Neural cell (in vitro differentiated cells): Measurements from ENCODE around the gene MRPL28. TPM values are rescaled to one million over a fixed set of nuclear protein-coding genes. Genes with fewer than 3 reads are reported as not detected.
"Not testable (repeated sequence)": the region's sequence is repeated elsewhere in the genome, so short reads cannot be mapped to it uniquely, and the experiment has no call there.

ENCODE experiments used
- H2AFZ ChIP-seq: fragments of 200-600, 300-800 bp; sonication (generic), shearing (Covaris generic); 2 replicates; pipeline ENCODE4 v1.6.0; 2014; ENCODE audit warnings: low read depth, mild to moderate bottlenecking, antibody characterized with exemption, low read length, moderate library complexity
- H3F3A ChIP-seq: fragments of 200-600 bp; shearing (Covaris generic); 2 replicates; pipeline ENCODE4 v1.6.1; 2016; ENCODE audit warnings: mild to moderate bottlenecking, moderate library complexity, mixed read lengths, antibody characterized with exemption, low read length; ENCODE audit not compliant: insufficient read depth, poor library complexity, severe bottlenecking
- H3K27ac ChIP-seq: fragments of 200-600, 300-800 bp; sonication (generic), shearing (Covaris generic); 2 replicates; pipeline ENCODE4 v1.5.1; 2014; ENCODE audit warnings: mild to moderate bottlenecking, low read length, moderate library complexity
- H3K27me3 ChIP-seq: fragments of 300-800, 200-600 bp; sonication (generic), shearing (Covaris generic); 2 replicates; pipeline ENCODE4 v1.6.0; 2014; ENCODE audit warnings: mild to moderate bottlenecking, low read depth, low read length, moderate library complexity; ENCODE audit not compliant: insufficient read depth
- H3K36me3 ChIP-seq: fragments of 300-800, 200-600 bp; sonication (generic), shearing (Covaris generic); 2 replicates; pipeline ENCODE4 v1.5.1; 2014; ENCODE audit warnings: mild to moderate bottlenecking, antibody characterized with exemption, low read length, moderate library complexity; ENCODE audit not compliant: insufficient read depth
- H3K4me2 ChIP-seq: fragments of 300-800, 200-600 bp; sonication (generic), shearing (Covaris generic); 2 replicates; pipeline ENCODE4 v1.6.0; 2014; ENCODE audit warnings: mild to moderate bottlenecking, low read length
- H3K4me3 ChIP-seq: fragments of 300-800, 200-600 bp; sonication (generic), shearing (Covaris generic); 2 replicates; pipeline ENCODE4 v1.5.1; 2014; ENCODE audit warnings: mild to moderate bottlenecking, low read length, moderate library complexity
- H3K79me2 ChIP-seq: fragments of 200-600 bp; shearing (Covaris generic); replicated peaks from 2 replicates; pipeline ENCODE4 v1.6.0; 2014; ENCODE audit warnings: mild to moderate bottlenecking, low read length, moderate library complexity; ENCODE audit not compliant: insufficient read depth
- H3K9ac ChIP-seq: fragments of 300-800, 200-600 bp; sonication (generic), shearing (Covaris generic); 2 replicates; pipeline ENCODE4 v1.6.1; 2016; ENCODE audit warnings: mild to moderate bottlenecking, low read length, mixed read lengths
- H3K9me2 ChIP-seq: fragments of 200-600 bp; shearing (Covaris generic); 2 replicates; pipeline ENCODE4 v1.6.1; 2016; ENCODE audit warnings: mild to moderate bottlenecking, low read length, mixed read lengths; ENCODE audit not compliant: insufficient read depth
- H3K9me3 ChIP-seq: fragments of 200-600, 300-800 bp; sonication (generic), shearing (Covaris generic); 2 replicates; pipeline ENCODE4 v1.6.1; 2016; ENCODE audit warnings: mild to moderate bottlenecking, mixed run types, low read length, moderate library complexity, mixed read lengths
- H4K20me1 ChIP-seq: fragments of 200-600 bp; shearing (Covaris generic); 2 replicates; pipeline ENCODE4 v1.6.1; 2016; ENCODE audit warnings: mild to moderate bottlenecking, mixed run types; ENCODE audit not compliant: insufficient read depth
- CTCF ChIP-seq: fragments of 450-650 bp; IDR thresholded peaks from 2 replicates; pipeline ENCODE4 v1.5.1; 2014; ENCODE audit warnings: antibody characterized with exemption, mild to moderate bottlenecking, moderate library complexity; ENCODE audit not compliant: poor library complexity, severe bottlenecking
- EP300 ChIP-seq: fragments of 450-650 bp; conservative IDR thresholded peaks from 2 replicates; pipeline ENCODE4 v1.6.1; 2014; ENCODE audit warnings: antibody characterized with exemption, mild to moderate bottlenecking, moderate library complexity; ENCODE audit not compliant: poor library complexity, severe bottlenecking
- EZH2 ChIP-seq: fragments of 200-600, 300-800 bp; shearing (Covaris generic), sonication (generic); IDR thresholded peaks from 2 replicates; pipeline ENCODE4 v1.6.1; 2014; ENCODE audit warnings: antibody characterized with exemption, low read length, borderline replicate concordance, mild to moderate bottlenecking; ENCODE audit not compliant: insufficient read depth, poor library complexity, severe bottlenecking
- MXI1 ChIP-seq: fragments of 450-650 bp; conservative IDR thresholded peaks from 2 replicates; pipeline ENCODE4 v1.6.1; 2014; ENCODE audit warnings: antibody characterized with exemption, mild to moderate bottlenecking; ENCODE audit not compliant: poor library complexity, severe bottlenecking
- POLR2AphosphoS5 ChIP-seq: IDR thresholded peaks from 2 replicates; pipeline ENCODE4 v1.6.1; 2012
- RAD21 ChIP-seq: fragments of 450-650 bp; conservative IDR thresholded peaks from 2 replicates; pipeline ENCODE4 v1.6.1; 2014; ENCODE audit warnings: antibody characterized with exemption, mild to moderate bottlenecking, moderate library complexity
- REST ChIP-seq: IDR thresholded peaks from 2 replicates; pipeline ENCODE4 v1.6.1; 2012; ENCODE audit warnings: borderline replicate concordance
- SMC3 ChIP-seq: fragments of 450-650 bp; conservative IDR thresholded peaks from 2 replicates; pipeline ENCODE4 v1.6.1; 2014; ENCODE audit warnings: antibody characterized with exemption, mild to moderate bottlenecking, moderate library complexity; ENCODE audit not compliant: poor library complexity
- TAF1 ChIP-seq: IDR thresholded peaks from 2 replicates; pipeline ENCODE4 v1.6.1; 2012; ENCODE audit warnings: low read depth
- polyA plus RNA-seq: library from polyadenylated mRNA; depleted of rRNA; stranded (reverse); fragments of >200 nt; gene quantifications from 2 replicates; pipeline ENCODE4 v1.2.3, GENCODE V29; 2014

MRPL28 gene
- polyA plus RNA-seq, 1 donor from 2014 or later, result 134 TPM

- no peaks in the 10 kb centered on the region for H3K27me3 ChIP-seq
- no peak for TF ChIP-seq RAD21
- TF ChIP-seq POLR2AphosphoS5, result no peak
- TF ChIP-seq EZH2, result no peak
- no peak for TF ChIP-seq TAF1
- TF ChIP-seq REST, result no peak
- TF ChIP-seq EP300, result no peak
- no peak for TF ChIP-seq CTCF
- no peak for TF ChIP-seq MXI1
- TF ChIP-seq SMC3, result no peak
- no peaks in the 10 kb centered on the region for H3K9me3 ChIP-seq
- H3K27ac ChIP-seq, result no peak overlapping the region
- H3K9me2 ChIP-seq, result no peaks in the 10 kb centered on the region
- H3K4me2 ChIP-seq, result no peak overlapping the region
- H4K20me1 ChIP-seq, result no peaks in the 10 kb centered on the region
- H3K4me3 ChIP-seq, result no peak overlapping the region
- no peak overlapping the region for H2AFZ ChIP-seq
- peaks cover 16% of the 10 kb centered on the region for H3K79me2 ChIP-seq
- H3K36me3 ChIP-seq, result no peaks in the 10 kb centered on the region
- no peak overlapping the region for H3K9ac ChIP-seq
- H3F3A ChIP-seq, result no peaks in the 10 kb centered on the region
These were observed 27.7 kb downstream of the MRPL28 start for GRCh38 chr16:342455-343213.

- H3K36me3 ChIP-seq, H3K9me3 ChIP-seq, H4K20me1 ChIP-seq, H3K27me3 ChIP-seq, H3K4me3 ChIP-seq, H3K9ac ChIP-seq, H3F3A ChIP-seq, H2AFZ ChIP-seq, H3K4me2 ChIP-seq, H3K9me2 ChIP-seq, H3K27ac ChIP-seq: not testable (repeated sequence)
- H3K79me2 ChIP-seq, result peaks cover 13% of the 10 kb centered on the region
These were observed 28.4 kb downstream of the MRPL28 start for GRCh38 chr16:341974-342336.

GRCh38 chr16:341095-341973, 29.0 kb downstream of the MRPL28 start:
- not testable (repeated sequence) for H3K27me3 ChIP-seq, H3K9ac ChIP-seq, H3K4me3 ChIP-seq, H2AFZ ChIP-seq, H3K9me2 ChIP-seq, H3K9me3 ChIP-seq, H4K20me1 ChIP-seq, H3K27ac ChIP-seq, H3K36me3 ChIP-seq, H3F3A ChIP-seq, H3K4me2 ChIP-seq
- H3K79me2 ChIP-seq, result peaks cover 13% of the 10 kb centered on the region
